Stimulated activated CD8-positive, alpha-beta memory T cell treated with anti-CD3 and anti-CD28 coated beads, Interleukin-15, amount 100 ng/mL, for 48 hours (primary cell): ENCODE results near the gene PRDM9.
"Not testable (repeated sequence)": the region's sequence is repeated elsewhere in the genome, so short reads cannot be mapped to it uniquely, and the experiment has no call there.

Source experiments
- DNase-seq, 2 donors: peaks; one replicate each; pipeline ENCODE4 v3.0.0-alpha.2; 2020; ENCODE audit warnings: low read depth in 2 of 2

The PRDM9 gene

GRCh38 chr5:23527216-23527920, 20.0 kb downstream of the PRDM9 start:
- DNase-seq: not testable (repeated sequence)

- DNase-seq: no peak
Observed at GRCh38 chr5:23528677-23529076, 21.3 kb downstream of the PRDM9 start.

GRCh38 chr5:23530571-23530970, 23.2 kb downstream of the PRDM9 start:
- no peak for DNase-seq

- DNase-seq: no peak
Observed at GRCh38 chr5:23571059-23571458, 63.6 kb downstream of the PRDM9 start.
